HPDE6-E6E7 (cell line): ENCODE measurements around the gene DRGX.
A peak's percentile ranks its signal among the peaks of the same experiment; 100 is the strongest.

Source experiments
- DNase-seq: peaks from one replicate; pipeline ENCODE4 v3.0.0; 2011; ENCODE audit warnings: missing footprints; ENCODE audit errors: extremely low spot score

DRGX gene

GRCh38 chr10:49408519-49409306 is 12.8 kb upstream of the DRGX start:
- DNase-seq: no peak

GRCh38 chr10:49407552-49408137 is 11.8 kb upstream of the DRGX start:
- peak; percentile 88 for DNase-seq

GRCh38 chr10:49407151-49407550 is 11.3 kb upstream of the DRGX start:
- DNase-seq: no peak

DNA sequence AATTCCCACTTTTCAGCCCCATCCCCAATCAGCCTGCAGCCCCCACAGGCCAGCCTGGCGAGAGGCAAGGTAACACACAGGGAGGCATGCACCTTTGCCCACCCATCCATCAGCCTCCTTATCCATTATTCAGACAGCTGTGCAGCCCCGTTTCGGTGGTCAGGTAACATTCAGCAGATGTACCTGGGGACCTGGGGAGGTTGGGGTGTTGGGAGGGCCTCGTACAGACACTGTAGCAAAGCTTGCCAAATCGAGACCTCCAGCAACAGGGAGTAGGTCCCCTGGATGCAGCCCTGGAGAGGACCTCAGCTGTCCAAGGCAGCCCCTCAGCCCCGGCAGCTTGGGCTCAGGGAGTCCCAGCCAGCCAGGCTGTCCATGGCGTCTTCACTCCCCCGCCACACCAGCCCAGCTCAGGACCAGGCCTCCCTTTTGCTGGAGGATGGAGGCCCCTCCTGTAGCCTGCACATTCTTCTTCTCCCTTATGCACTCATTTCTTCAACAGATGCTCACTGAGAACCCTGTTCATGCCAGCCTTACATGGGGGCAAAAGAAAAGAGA is 8.5 kb upstream of the DRGX start:
- DNase-seq: no peak

DNA sequence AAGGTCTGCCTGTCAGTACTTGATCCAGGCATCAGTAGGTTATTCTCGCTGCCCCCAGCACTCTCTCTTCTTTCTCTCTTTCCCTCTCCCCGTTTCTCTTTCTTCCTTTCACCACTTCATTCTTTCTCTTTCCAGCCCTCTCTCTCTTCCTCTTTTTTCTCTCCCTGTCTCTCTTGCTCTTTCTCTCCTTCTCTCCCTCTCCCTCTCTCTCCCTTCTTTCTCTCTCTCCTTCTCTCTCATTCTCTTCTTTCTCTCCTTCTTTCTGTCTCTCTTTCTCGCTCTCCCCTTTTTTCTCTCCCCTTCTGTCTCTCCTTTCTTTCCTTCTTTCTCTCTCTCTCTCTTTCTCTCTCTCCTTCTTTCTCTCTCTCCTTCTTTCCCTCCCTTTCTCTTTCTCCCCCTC is 7.5 kb upstream of the DRGX start:
- DNase-seq: no peak

GRCh38 chr10:49400365-49400764 is 4.5 kb upstream of the DRGX start:
- no peak for DNase-seq

- DNase-seq: no peak
These were observed 3.1 kb upstream of the DRGX start for GRCh38 chr10:49398986-49399385.

- DNase-seq: peak; percentile 71
These were observed 2.3 kb upstream of the DRGX start for GRCh38 chr10:49398000-49398861.

DNA sequence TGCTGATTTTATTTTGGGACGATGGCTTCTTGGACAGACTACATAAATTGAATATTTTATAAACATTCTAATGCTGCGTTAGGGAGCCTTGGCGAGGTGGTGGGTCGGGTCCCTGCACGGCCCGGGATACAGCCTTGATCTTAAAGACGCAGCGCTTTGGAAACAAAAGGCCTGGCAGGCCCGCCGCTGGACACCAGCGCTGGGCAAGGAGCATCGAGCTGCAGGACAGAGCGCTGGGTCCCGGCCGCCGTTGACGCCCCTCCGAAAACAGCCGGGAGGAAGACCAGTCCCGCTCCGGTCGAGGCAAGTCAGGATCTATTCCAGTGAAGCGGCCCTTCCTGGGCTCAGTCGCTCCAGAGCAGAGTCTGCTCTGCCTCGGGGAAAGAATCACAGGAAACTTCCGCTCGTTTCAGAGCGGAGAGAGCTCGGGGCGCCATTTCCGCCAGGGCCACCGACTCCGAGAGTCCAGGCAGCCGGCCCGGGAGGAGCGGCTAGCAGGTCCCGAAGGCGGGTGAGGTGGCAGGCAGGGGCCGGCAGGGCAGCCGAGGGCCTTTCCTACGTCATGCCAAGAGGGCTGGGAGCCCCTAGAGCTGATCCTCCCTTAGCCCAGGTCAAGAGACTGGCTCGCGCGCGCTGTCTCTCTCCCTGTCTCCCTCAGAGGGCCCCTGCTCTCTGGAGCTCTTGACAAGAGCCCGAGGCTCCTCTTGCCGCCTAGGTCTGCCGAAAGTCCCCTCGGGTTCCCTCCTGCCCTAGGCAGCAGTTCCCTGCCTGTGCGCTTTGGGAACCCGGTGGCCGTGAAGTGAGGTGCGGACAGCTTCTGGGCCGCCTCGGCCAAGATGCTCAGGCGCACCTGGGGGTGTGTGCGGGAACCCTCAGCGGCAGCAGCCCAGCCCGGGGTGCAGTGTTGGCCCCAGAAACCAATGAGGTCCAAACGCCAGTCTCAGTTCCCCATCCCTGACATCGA is 1.4 kb upstream of the DRGX start:
- no peak for DNase-seq

DNA sequence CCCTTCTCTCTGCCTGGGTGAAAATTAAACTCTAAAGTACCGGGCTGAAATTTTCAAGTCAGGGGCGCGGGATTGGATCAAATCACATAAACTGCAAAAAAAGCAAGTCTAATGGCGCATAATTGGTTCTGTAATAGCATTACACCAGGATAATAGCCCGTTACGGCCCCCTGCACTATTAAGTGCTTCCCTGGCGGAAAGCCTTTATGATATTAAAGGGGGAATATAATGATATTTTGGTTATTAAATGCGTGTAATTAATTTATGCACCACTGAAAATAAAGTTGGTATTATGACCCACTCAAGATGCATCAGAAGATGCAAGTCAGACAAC is 744 bp upstream of the DRGX start:
- no peak for DNase-seq

DNA sequence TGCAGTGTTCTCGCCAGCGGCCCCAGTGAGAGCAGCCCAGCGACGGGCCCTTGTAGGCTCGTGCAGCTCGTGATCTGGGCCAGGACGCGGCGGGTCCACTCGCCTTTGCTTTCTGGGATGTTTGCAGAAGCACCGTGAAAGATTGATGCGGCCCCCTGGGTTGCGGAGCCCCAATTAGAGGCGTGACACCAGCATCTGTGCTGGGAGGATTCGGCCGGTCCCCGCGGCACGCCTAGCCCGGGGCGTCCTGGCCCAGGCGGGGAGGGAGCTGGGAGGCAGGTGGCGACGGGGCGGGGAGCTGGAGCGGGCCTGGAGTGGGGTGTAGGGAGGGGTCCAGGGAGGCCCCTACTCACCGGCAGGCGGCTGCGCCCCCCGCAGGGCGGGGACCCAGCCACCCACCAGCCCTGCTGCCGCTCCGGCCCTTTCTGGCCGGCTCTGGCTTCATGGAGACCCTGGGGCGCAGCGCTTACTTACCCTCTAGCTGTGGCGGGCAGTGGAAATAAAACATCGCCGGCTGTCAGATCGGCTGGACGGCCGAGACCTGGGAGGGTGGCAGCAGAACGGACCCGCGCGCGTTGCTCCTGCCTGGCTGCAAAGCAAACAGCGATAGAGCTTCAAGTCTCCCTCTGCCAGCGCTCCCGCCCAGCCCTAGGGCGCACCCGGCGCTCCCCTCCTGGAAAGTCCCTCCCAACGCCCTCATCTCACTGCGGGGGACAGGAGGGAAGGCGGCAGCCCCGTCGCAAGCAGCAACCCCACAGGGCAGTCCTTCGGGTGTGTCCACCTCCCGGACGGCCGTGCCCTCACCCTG is 752 bp downstream of the DRGX start:
- DNase-seq: no peak

GRCh38 chr10:49393757-49394156 is 2.1 kb downstream of the DRGX start:
- DNase-seq: no peak

- DNase-seq: no peak
These were observed 2.6 kb downstream of the DRGX start for GRCh38 chr10:49393301-49393700.

- no peak for DNase-seq
These were observed 6.4 kb downstream of the DRGX start for GRCh38 chr10:49389361-49389933.

- no peak for DNase-seq
These were observed 7.7 kb downstream of the DRGX start for GRCh38 chr10:49388161-49388560.

- peak; percentile 98 for DNase-seq
These were observed 8.8 kb downstream of the DRGX start for GRCh38 chr10:49387071-49387470.

DNA sequence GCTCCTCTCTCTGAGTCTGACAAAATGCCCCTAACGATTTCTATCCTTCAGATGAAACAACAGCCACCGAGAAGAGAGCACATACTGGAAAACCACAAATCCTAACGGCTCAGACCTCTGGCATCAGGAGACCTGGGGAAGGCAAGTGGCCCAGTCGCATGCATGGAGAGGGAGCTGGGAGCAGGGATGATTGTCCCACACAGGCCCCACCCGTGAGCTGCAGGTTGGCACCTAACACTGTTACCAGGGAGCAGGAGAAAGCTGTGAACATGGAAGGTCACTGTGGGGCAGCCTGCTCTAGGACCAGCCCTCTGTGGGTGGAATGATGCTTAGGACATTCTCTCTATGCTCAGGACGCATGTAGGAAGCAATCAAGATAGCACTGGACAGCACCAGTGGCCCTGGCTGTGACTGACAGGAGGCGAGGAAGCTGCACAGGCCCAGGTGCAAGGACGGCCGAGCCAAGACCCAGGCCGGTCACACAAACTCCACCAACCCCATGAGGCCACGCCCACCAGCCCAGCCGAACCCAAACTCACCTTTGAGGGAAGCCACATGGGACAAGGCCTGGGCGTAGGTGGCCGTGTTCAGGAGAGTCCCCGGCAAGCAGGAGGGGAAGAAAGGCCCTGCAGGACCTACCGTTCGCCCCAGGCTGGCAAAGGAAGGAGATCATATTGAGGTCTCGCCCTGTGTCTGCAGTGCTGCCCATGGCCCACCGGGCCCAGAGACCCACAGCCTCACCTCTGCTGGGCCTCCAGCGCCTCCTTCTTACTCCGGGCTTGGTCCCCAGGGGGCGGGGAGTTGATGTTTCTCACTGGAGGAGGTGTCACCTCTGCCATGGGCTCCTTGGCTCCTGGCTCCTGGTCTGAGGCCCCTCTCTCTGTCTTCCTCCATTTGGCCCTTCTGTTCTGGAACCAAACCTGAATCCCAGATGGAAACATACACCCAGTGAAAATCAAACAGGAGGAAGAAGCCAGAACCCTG is 9.7 kb downstream of the DRGX start:
- no peak for DNase-seq

- DNase-seq: no peak
These were observed 11.5 kb downstream of the DRGX start for GRCh38 chr10:49384268-49384953.
